GM19324 (cell line): ENCODE measurements around the gene AP3S2.
"Not testable (repeated sequence)": the region's sequence is repeated elsewhere in the genome, so short reads cannot be mapped to it uniquely, and the experiment has no call there.

Source experiments
- ATAC-seq: cut with Tn5 transposase; IDR thresholded peaks from one replicate; pipeline ENCODE4 v1.9.1; 2021; ENCODE audit warnings: mild to moderate bottlenecking, moderate library complexity; ENCODE audit not compliant: unreplicated experiment, low FRiP score

The AP3S2 gene

DNA sequence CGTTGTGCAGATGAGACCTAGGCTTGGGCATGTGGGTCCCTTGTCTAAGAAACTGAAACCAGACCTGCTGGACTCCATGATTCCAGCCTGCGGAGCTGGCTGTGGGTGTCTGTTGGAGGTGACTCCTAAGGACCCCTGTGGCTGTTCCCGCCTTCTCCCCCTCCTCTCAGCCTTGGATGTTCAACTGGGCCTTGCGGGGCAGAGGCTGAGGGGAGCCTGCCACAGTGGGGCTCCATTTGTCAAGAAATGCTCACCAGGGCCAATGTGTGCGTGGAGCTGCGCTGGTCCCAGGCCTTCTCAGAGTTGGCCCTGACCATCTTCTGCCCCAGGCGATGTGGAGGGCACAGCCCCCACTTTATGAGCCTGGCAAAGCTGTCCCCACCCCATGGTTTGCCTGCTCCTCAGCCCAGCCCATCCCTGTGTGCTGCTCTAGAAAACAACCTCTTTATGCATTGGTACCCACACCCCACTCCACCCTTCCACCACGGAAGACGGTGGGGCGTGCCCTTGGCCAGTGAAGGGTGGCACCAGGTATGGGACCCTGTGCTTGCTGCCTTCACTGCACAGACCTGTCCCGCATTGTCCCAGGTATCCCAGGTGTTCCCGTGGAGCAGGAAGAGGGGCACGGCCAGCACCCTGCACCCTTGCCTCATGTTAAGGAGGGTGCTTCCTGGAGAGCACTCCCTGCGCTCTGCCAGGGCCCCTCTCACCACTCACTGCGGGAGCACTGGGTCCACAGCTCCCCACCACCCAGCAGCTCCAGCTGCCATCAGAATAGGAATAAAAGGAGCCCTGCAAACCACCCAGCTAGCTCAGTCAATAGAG is 109.7 kb downstream of the AP3S2 start:
- ATAC-seq, result no peak

DNA sequence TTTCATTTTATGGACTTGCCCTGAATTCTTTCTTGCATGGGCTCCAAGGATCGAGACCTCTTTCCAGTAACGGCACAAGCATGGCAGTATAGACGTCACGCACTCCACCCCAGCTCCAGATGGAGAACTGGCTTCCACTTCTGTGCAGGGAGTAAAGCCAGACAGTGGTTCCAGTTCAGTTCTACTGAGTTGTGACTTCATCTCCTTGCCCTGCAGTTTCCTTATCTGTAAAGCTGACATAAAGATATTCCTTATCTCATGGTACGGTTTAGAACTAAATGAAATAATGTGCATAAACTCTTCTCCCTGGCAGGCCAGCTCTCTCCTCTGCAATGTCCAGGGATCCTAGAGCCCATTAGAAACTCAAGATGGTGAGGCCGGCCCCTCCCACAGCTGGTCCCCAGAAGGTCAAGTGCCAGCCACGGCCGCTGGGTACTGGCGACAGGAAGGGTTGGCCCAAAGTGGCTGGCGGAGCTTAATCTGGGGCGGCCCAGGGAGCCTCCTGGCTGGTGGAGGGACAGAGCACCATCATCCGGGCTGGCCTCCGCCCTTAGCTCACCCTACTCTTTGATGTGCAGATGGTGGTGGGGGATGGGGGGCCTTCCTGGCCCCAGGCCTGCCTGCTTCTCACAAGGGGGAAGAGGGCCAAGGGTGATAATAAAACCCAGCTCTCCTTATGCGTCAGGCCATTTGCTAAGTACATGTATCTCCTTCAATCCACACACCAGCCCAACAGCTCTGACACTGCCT is 110.5 kb downstream of the AP3S2 start:
- ATAC-seq, result no peak

DNA sequence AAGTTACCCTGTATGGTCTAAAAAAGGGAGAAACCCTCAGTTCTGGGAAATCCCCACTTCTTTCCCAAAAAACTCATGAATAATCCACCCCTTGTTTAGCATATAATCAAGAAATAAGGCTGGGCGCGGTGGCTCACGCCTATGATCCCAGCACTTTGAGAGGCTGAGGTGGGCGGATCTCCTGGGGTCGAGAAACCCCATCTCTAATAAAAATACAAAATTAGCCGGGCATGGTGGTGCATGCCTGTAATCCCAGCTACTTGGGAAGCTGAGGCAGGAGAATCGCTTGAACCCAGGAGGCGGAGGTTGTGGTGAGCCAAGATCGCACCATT is 111.2 kb downstream of the AP3S2 start:
- ATAC-seq, result not testable (repeated sequence)

DNA sequence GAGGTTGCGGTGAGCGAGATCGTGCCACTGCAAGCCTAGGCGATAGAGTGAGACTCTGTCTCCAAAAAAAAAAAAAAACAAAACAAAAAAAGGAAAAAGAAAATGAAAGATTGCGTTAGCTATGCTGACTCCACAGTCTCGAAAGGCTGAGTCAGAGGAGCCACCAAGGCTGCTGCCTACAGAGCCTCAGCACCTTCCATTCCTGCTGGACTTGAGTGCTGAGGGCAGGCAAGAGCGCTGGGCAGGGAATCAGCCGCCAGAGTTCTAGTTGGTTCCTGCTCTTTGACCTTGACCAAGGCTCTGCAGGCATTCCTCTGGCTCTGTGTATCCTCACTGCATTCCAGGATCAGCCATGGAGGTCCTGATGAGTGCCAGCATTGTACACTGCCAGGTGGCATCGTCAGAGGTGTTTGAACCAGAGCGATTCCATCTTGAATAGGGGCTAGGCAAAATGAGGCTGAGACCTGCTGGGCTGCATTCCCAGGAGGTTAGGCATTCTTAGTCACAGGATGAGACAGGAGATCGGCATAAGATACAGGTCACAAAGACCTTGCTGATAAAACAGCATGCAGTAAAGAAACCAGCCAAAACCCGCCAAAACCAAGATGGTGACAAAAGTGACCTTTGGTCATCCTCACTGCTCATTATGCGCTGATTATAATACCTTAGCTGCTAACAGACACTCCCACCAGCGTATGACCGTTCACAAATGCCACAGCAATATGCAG is 111.7 kb downstream of the AP3S2 start:
- ATAC-seq, result no peak

DNA sequence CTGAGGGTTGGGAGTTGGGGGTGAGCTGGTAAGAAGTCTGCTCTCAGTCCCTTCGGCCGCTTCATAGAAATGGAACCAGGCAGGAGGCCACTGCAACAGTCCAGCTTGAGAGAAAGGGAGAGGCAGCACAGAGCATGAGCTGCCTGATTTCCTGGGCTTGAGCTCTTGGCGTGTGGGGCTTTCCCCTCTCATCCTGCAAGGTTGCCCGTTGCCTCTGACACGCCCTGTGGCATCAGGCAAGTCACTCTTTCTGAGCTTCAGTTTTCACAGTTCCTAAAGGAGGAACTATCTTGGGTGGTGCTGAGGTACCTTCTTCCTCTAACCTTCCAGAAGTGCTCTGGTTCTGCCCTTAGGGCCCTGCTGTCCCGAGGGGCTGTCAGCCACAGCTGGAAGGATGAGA is 112.7 kb downstream of the AP3S2 start:
- ATAC-seq, result no peak

DNA sequence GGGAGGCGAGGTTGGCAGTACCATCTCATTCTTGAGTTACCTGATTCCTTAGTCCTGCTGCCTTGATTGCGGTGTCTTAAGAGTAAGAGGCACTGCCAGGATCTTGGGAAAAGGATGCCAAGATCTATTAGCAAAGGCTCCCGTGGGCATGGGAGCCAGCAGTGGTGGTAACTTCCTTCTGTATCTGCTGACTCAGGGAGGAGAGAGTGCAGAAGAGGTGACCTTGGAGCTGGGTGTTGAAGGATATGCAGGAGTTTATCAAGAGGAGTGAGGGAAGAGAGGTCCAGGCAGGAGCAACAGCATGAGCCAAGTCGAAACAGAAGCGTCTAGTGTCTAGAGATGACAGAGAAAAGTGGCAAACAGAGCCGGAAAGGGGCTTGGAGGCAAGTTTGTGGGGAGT is 113.2 kb downstream of the AP3S2 start:
- ATAC-seq, result no peak
